ENCODE measurements around the gene NLN.

GRCh38 chr5:65768723-65769346 lies 46.8 kb downstream of the NLN start:
- TF ChIP-seq STAT5B (CRISPR knock-in tag; IDR thresholded peaks at IDR 0.05) (no peak), ZNF451 (CRISPR knock-in tag; IDR thresholded peaks at IDR 0.05) (no peak), HMGA1 (CRISPR knock-in tag; conservative IDR thresholded peaks at IDR 0.05) (no peak), MAZ (IDR thresholded peaks at IDR 0.05; ENCODE audit: borderline replicate concordance, low read depth, low read length) (no peak), MAZ (CRISPR knock-in tag; IDR thresholded peaks at IDR 0.05; ENCODE audit: low read depth) (no peak), KDM4B (CRISPR knock-in tag; IDR thresholded peaks at IDR 0.05) (no peak)

Data from HepG2 (cell line).